IPS DF 6.9 (cell line): ENCODE results near the gene GPR180.

Source experiments
- DNase-seq: peaks from one replicate; pipeline ENCODE4 v3.0.0-alpha.2; 2013; ENCODE audit warnings: low read depth, low spot score
- H3K27ac ChIP-seq: one replicate; pipeline ENCODE4 v1.5.1; 2013; ENCODE audit warnings: low read length, control low read depth
- H3K27me3 ChIP-seq: 2 replicates; pipeline ENCODE4 v1.6.1; 2013; ENCODE audit warnings: mild to moderate bottlenecking, low read length; ENCODE audit not compliant: control insufficient read depth, insufficient read depth
- H3K36me3 ChIP-seq: 2 replicates; pipeline ENCODE4 v1.6.1; 2013; ENCODE audit warnings: low read length; ENCODE audit not compliant: control insufficient read depth, insufficient read depth
- H3K4me1 ChIP-seq: 2 replicates; pipeline ENCODE4 v1.6.1; 2013; ENCODE audit warnings: low read length; ENCODE audit not compliant: control insufficient read depth, insufficient read depth
- H3K4me3 ChIP-seq: 2 replicates; pipeline ENCODE4 v1.5.1; 2013; ENCODE audit warnings: mild to moderate bottlenecking, low read length
- H3K9me3 ChIP-seq: 2 replicates; pipeline ENCODE4 v1.6.1; 2013; ENCODE audit warnings: low read length, inconsistent platforms; ENCODE audit not compliant: control insufficient read depth, insufficient read depth
- WGBS: extraction: QIAGEN DNeasy Blood & Tissue Kit; methylation state at CpG from one replicate; pipeline ENCODE4 v1.1.7; 2013; ENCODE audit warnings: mixed read lengths, missing lambda C conversion rate; ENCODE audit not compliant: insufficient read length, insufficient coverage; 5-methylcytosine and 5-hydroxymethylcytosine counted together

GPR180 gene

DNA sequence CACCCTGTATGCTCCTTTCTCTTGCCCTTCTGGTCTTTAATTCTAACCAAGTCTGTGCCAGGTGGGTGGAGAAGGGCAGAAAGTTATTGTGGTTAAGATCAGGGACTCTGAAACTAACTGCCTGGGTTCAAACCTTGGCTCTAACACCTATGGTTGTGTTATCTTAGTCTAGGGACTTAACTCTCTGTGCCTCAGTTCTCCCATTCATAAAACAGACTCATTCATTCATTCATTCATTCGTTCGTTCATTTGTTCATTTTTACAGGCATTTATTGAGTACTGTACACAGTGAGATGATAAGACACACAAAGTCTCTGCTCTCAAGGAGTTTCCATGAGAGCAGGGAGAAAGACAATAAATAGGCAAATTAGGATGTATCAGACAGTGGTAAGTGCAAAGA, 80.6 kb downstream of the GPR180 start:
- no CpG with 5 or more reads among the region's 2 CpGs for WGBS
- Histone ChIP-seq H3K9me3 (no peaks in the 10 kb centered on the region), H3K27me3 (no peaks in the 10 kb centered on the region), H3K4me1 (peaks cover 2% of the 10 kb centered on the region; the same call in 1 of the 2 replicates), H3K36me3 (no peaks in the 10 kb centered on the region), H3K27ac (no peak overlapping the region), H3K4me3 (no peak overlapping the region)
- DNase-seq = no peak

DNA sequence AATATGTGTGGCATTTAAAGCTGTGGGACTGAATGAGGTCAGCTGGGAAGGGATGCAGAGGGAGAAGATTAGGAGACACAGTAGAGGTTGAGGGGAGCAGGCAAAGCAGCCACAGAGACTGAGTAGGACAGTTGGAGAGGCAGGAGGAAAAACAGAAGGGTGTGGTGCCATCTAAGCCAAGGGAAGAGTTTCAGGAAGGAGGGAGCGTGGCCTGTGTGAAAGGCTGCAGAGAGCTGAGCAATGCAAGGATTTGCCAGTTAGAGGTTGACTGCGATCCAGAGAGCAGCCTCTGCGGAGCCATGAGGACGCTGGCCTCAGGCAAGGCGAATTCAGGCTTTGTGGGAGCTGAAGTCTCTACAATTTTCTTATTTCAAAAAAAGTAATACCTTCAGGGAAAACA, 81.8 kb downstream of the GPR180 start:
- Histone ChIP-seq H3K4me3 (no peak overlapping the region), H3K4me1 (no peaks in the 10 kb centered on the region), H3K27ac (no peak overlapping the region), H3K9me3 (no peaks in the 10 kb centered on the region), H3K27me3 (no peaks in the 10 kb centered on the region), H3K36me3 (no peaks in the 10 kb centered on the region)
- no peak for DNase-seq
- no CpG with 5 or more reads among the region's 5 CpGs for WGBS
